MM.1S (cell line): ENCODE results near the gene KCNMA1.

Experiments used
- DNase-seq: peaks from one replicate; pipeline ENCODE4 v3.0.0-alpha.2; 2015
- H2AFZ ChIP-seq: fragments of 300-600 bp; sonication (generic); 2 replicates; pipeline ENCODE4 v1.6.0; 2016; ENCODE audit warnings: antibody characterized with exemption, low read length
- H3F3A ChIP-seq: fragments of 300-600 bp; sonication (generic); 2 replicates; pipeline ENCODE4 v1.6.1; 2016; ENCODE audit warnings: mild to moderate bottlenecking, antibody characterized with exemption, low read length, moderate library complexity, mixed read lengths; ENCODE audit not compliant: insufficient read depth
- H3K27ac ChIP-seq: fragments of 300-600 bp; sonication (generic); 2 replicates; pipeline ENCODE4 v1.5.1; 2016; ENCODE audit warnings: mild to moderate bottlenecking, low read length
- H3K27me3 ChIP-seq: fragments of 300-600 bp; sonication (generic); replicated peaks from 2 replicates; pipeline ENCODE4 v1.6.0; 2016; ENCODE audit warnings: low read length; ENCODE audit not compliant: insufficient read depth
- H3K36me3 ChIP-seq: fragments of 300-600 bp; sonication (generic); replicated peaks from 2 replicates; pipeline ENCODE4 v1.6.1; 2016; ENCODE audit warnings: mild to moderate bottlenecking, low read length, mixed read lengths; ENCODE audit not compliant: insufficient read depth
- H3K4me1 ChIP-seq: fragments of 300-600 bp; sonication (generic); 2 replicates; pipeline ENCODE4 v1.6.1; 2016; ENCODE audit warnings: low read length, mixed read lengths
- H3K4me2 ChIP-seq: fragments of 300-600 bp; sonication (generic); 2 replicates; pipeline ENCODE4 v1.6.0; 2016; ENCODE audit warnings: low read depth, low read length
- H3K4me3 ChIP-seq: fragments of 300-600 bp; sonication (generic); 2 replicates; pipeline ENCODE4 v1.5.1; 2016; ENCODE audit warnings: low read length, mixed read lengths
- H3K79me2 ChIP-seq: fragments of 300-600 bp; sonication (generic); 2 replicates; pipeline ENCODE4 v1.6.1; 2016; ENCODE audit warnings: mixed run types, low read length, mixed read lengths
- H3K9ac ChIP-seq: fragments of 300-600 bp; sonication (generic); 2 replicates; pipeline ENCODE4 v1.6.1; 2016; ENCODE audit warnings: low read length, mixed read lengths
- H3K9me2 ChIP-seq: fragments of 300-600 bp; sonication (generic); replicated peaks from 2 replicates; pipeline ENCODE4 v1.6.1; 2016; ENCODE audit warnings: mild to moderate bottlenecking, low read length, mixed read lengths; ENCODE audit not compliant: insufficient read depth
- H3K9me3 ChIP-seq: fragments of 300-600 bp; sonication (generic); replicated peaks from 2 replicates; pipeline ENCODE4 v1.6.1; 2016; ENCODE audit warnings: mild to moderate bottlenecking, low read length, mixed read lengths; ENCODE audit not compliant: insufficient read depth
- H4K20me1 ChIP-seq: fragments of 300-600 bp; sonication (generic); 2 replicates; pipeline ENCODE4 v1.6.1; 2016; ENCODE audit warnings: mild to moderate bottlenecking, low read length, moderate library complexity, mixed read lengths; ENCODE audit not compliant: insufficient read depth
- EZH2 ChIP-seq: fragments of 300-600 bp; sonication (generic); optimal IDR thresholded peaks from 2 replicates; pipeline ENCODE3; 2017; ENCODE audit warnings: low read depth, mild to moderate bottlenecking, antibody characterized with exemption, low read length, mixed read lengths
- EZH2phosphoT487 ChIP-seq: fragments of 300-600 bp; sonication (generic); IDR thresholded peaks from 2 replicates; pipeline ENCODE4 v1.6.1; 2018; ENCODE audit warnings: antibody characterized with exemption, low read length
- TF ChIP-seq, protein P1 (sequence below): fragments of 300-600 bp; sonication (generic); IDR thresholded peaks from 2 replicates; pipeline ENCODE4 v1.5.1; 2016; ENCODE audit warnings: antibody characterized with exemption, low read length, mixed read lengths

The KCNMA1 gene

DNA sequence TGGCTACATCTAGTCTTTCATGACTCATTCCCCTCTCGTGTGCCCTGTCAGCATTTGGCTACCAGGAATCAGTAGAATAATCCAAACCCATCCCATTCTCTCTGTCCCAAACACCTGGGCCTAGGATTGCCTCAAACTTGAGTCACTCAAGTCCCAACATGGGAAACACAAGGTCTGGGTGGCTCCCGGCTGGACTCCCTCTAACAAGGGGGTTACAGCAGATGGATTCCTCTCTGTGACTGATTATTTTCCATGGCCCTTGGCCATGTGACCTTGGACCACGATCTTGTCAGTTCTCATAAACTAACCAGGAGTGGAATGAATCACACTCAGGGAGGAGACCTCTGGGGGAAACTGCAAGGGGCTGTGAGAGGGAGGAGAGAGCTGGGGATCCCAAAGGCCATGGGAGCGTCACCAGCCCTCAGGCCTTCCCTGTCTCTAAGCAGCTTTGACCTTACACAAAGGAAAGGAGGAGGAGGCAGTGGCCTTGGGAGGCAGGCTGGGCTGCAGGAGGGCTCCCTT is 533.1 kb downstream of the KCNMA1 start:
- Histone ChIP-seq H3K4me2 (no peak overlapping the region), H3K4me1 (no peaks in the 10 kb centered on the region), H3K9me2 (no peaks in the 10 kb centered on the region), H3F3A (no peaks in the 10 kb centered on the region), H3K9me3 (no peaks in the 10 kb centered on the region), H3K79me2 (no peaks in the 10 kb centered on the region), H3K9ac (no peak overlapping the region), H3K36me3 (no peaks in the 10 kb centered on the region), H2AFZ (no peak overlapping the region), H3K4me3 (no peak overlapping the region), H3K27ac (no peak overlapping the region), H3K27me3 (no peaks in the 10 kb centered on the region), H4K20me1 (no peaks in the 10 kb centered on the region)
- DNase-seq, result no peak
- TF ChIP-seq EZH2, result no peak
- TF ChIP-seq, protein P1, sequence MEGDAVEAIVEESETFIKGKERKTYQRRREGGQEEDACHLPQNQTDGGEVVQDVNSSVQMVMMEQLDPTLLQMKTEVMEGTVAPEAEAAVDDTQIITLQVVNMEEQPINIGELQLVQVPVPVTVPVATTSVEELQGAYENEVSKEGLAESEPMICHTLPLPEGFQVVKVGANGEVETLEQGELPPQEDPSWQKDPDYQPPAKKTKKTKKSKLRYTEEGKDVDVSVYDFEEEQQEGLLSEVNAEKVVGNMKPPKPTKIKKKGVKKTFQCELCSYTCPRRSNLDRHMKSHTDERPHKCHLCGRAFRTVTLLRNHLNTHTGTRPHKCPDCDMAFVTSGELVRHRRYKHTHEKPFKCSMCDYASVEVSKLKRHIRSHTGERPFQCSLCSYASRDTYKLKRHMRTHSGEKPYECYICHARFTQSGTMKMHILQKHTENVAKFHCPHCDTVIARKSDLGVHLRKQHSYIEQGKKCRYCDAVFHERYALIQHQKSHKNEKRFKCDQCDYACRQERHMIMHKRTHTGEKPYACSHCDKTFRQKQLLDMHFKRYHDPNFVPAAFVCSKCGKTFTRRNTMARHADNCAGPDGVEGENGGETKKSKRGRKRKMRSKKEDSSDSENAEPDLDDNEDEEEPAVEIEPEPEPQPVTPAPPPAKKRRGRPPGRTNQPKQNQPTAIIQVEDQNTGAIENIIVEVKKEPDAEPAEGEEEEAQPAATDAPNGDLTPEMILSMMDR, result no peak
- TF ChIP-seq EZH2phosphoT487, result no peak

DNA sequence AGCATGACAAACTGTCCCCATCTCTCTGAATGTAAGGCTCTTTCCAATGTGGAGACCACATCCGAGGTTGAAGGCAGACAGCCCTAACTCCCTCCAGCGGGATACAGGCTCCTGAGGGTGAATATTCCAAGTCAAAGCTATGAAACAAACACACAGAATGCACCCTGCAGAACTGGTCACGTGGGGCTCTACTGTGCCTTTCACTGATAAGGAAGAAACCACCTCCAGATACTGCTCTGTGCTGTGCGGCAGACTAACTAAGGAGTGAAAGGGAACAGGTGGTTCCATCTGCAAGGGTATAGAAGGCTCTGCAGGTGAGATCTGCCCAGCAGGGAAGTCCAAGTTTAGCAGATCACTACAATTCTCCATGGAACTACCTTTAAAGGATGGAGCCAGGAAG is 534.4 kb downstream of the KCNMA1 start:
- DNase-seq, result no peak
- Histone ChIP-seq H3K4me3 (no peak overlapping the region), H4K20me1 (no peaks in the 10 kb centered on the region), H3K27me3 (no peaks in the 10 kb centered on the region), H3F3A (no peaks in the 10 kb centered on the region), H3K36me3 (no peaks in the 10 kb centered on the region), H2AFZ (no peak overlapping the region), H3K4me2 (no peak overlapping the region), H3K27ac (no peak overlapping the region), H3K9me3 (no peaks in the 10 kb centered on the region), H3K4me1 (no peaks in the 10 kb centered on the region), H3K9ac (no peak overlapping the region), H3K9me2 (no peaks in the 10 kb centered on the region), H3K79me2 (no peaks in the 10 kb centered on the region)
- TF ChIP-seq EZH2 (no peak), EZH2phosphoT487 (no peak)
- TF ChIP-seq, protein P1, result no peak

GRCh38 chr10:77101341-77101740 is 536.3 kb downstream of the KCNMA1 start:
- H3K27me3 ChIP-seq, result no peaks in the 10 kb centered on the region
- H3F3A ChIP-seq, result no peaks in the 10 kb centered on the region
- no peak overlapping the region for H3K4me2 ChIP-seq
- no peaks in the 10 kb centered on the region for H3K79me2 ChIP-seq
- H3K9me3 ChIP-seq, result no peaks in the 10 kb centered on the region
- no peaks in the 10 kb centered on the region for H3K9me2 ChIP-seq
- H3K9ac ChIP-seq, result no peak overlapping the region
- no peaks in the 10 kb centered on the region for H3K4me1 ChIP-seq
- H2AFZ ChIP-seq, result no peak overlapping the region
- H3K4me3 ChIP-seq, result no peak overlapping the region
- TF ChIP-seq EZH2, result no peak
- no peaks in the 10 kb centered on the region for H3K36me3 ChIP-seq
- no peak for DNase-seq
- H3K27ac ChIP-seq, result no peak overlapping the region
- H4K20me1 ChIP-seq, result no peaks in the 10 kb centered on the region

DNA sequence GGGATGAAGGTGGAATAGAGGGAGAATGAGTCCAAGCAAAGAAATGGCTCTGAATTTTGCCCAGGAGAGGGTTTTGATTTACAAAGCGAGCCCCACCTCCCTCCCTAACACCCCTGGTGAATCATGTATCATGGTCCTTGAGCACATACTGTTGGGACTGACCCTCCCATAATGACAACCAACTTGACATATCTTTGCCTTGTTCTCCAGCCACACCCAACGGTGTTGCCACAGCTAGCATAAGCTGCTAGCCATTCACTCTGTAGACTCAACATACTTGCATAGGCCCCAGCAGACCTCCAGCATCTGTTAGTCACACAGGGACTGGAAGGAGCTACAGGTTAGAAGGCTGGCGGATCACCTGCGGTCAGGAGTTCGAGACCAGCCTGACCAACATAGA is 538.5 kb downstream of the KCNMA1 start:
- Histone ChIP-seq H3K4me1 (no peaks in the 10 kb centered on the region), H2AFZ (no peak overlapping the region), H3K4me3 (no peak overlapping the region), H3K4me2 (no peak overlapping the region), H4K20me1 (no peaks in the 10 kb centered on the region), H3K9me3 (no peaks in the 10 kb centered on the region), H3K36me3 (no peaks in the 10 kb centered on the region), H3K27me3 (no peaks in the 10 kb centered on the region), H3K9me2 (no peaks in the 10 kb centered on the region), H3K9ac (no peak overlapping the region), H3K27ac (no peak overlapping the region), H3K79me2 (no peaks in the 10 kb centered on the region), H3F3A (no peaks in the 10 kb centered on the region)
- no peak for DNase-seq
- TF ChIP-seq EZH2phosphoT487, result no peak
- no peak for TF ChIP-seq EZH2
- TF ChIP-seq, protein P1, result no peak
